Effector CD4-positive, alpha-beta T cell (primary cell): ENCODE measurements around the gene IRF1.
A peak's percentile ranks its signal among the peaks of the same experiment; 100 is the strongest.
"Not testable (repeated sequence)": the region's sequence is repeated elsewhere in the genome, so short reads cannot be mapped to it uniquely, and the experiment has no call there.

Experiments
- DNase-seq: peaks from one replicate; pipeline ENCODE4 v3.0.0-alpha.2; 2020

The IRF1 gene

DNA sequence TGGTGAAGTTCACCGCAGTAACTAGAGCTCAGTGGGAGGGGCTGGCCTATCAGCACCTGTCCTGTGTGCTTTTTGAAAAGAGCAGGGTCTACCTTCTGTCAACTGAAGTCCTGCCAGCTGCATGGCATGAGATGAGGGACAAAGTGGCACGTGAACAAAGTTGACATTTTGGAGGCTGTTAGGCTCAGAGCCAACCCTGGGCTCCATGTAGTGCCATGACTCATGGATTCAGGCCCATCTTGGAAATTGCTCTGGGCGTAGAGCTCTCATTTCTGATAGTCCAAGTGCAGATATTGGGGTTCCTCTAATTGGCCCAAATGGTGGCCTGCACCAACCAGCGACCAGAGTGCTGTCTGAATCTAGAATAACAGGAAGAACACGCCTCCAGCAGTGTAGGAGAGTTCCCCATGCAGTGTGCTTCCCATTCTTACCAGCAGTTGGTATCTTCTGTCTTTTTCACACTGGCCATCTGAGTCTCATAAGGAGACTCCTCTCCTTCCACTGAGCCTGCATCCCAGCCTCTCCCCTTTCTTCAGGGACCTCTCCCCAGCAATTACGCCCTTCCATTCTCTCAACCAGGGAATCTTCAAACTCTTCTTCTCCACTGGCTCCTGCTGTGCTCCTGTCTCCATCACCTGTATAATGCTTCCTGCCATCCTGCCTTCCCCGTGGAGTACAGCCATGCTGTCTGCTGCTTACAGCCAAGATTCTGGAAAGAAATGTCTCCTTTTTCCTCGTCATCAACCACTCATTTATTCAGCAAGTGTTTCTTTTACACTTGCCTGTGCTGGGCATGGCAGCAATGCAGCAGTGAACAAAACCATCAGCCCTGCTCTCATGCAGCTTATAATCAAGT is 30.4 kb downstream of the IRF1 start:
- DNase-seq, result no peak

DNA sequence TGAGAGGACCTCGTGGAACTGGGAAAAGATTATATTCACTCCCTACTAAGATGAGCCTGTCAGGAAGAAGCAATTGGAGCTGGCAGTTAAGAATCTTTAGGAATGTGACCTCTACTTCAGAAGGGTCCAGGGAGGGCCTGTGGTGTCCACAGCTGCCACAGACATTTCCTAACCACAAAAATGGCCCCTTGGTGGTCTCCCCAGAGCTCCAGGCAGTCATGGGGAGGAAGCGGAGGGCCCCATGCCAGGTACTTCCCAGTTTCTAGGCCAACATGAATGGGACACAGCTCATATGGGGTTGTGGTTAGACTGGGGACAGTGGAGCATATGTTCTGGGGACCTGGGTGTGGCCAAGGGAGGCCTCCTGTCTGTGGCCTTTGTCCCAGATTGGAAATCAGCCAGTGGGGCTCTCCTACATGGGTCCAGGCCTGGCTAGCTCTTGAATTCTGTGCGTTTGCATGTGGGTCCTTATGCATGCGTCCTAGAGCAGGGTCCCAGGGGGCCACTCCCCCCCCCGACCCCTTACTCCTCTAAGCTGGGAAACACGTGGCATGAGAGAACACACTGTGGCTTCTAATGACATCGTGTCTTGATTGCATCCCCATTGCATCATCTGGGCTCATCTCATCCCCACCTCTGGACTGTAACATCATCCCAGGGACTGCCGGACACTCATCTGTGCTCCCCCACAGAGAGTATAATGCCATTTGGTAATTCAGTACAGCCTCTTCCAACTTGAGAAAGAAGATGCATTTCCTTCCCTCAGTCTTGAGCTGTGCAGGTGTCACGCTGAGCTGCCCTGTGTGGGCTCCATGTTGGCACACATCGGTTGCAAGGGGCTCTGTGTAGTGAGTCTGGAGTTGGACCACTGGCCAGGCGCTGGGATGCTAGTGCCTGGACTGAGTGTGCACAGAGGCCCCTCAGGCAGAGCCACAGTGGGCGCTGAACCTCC is 31.3 kb downstream of the IRF1 start:
- no peak for DNase-seq

DNA sequence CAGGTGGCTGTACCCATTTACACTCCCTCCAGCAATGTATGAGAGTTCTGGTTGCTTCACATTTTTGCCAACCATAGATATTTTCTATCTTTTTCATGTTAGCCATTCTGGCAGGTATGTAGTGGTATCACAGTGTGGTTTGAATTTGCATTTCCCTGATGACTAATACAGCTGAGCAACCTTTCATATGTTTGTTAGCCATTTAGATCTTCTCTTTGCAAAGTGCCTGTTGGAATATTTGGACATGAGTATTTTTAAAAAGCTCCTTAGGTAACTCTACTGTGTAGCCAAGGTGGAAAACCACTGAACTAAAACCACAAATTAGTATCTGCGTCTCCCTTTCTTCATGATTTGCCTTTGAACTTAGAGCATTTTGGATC is 31.9 kb downstream of the IRF1 start:
- no peak for DNase-seq

DNA sequence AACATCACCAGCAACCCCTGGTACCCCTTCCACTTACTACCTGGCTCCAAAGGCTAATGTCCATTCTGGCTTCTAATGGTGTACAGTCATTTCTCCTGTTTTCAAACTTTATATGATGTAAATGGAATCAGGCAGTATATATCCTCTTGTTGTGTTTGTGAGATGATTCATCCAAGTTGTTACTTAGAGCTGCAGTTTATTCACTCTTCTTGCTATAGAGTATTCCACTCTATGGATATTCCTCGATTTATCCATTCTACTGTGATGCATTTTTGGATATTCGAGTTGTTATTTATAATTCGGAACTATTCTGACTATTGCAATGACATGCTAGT is 32.4 kb downstream of the IRF1 start:
- no peak for DNase-seq

DNA sequence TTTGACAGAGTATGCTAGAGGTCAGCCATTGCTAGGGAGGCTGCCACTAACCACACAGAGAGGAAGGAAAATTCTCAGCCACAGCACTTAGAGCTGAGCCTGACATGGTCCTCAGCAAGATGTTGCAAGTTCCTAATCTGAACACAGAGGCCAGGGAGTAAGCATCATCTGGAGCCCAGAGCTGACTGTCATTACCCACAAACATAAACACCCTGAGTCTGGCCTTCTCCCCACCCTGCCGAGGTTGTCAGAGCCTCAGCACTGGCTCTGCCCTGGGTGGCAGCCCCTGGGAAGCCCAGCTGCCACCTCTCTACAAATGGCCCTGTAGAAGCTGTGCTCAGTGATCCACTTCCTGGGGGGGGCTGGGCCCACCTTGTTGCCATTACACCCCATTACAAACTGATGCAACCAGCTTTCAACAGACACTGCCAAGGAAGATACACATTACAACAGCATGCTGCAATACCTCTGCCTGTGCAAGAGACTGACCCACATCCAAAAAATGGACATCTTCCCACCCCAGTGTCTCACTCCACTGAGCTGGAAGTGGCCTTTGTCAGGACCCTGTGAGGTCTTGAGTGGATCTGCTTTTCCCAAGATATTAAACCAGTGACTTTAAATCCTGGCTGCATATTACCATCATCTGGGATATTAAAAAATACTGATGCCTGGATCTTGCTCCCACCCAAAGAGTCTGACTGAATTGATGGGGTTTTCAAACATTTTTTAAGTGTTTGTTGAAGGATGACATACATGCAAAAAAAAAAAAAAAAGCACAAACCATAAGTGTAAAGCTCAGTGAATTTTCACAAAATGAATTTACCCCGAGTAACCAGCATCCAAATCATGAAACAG is 33.0 kb downstream of the IRF1 start:
- DNase-seq, result no peak

DNA sequence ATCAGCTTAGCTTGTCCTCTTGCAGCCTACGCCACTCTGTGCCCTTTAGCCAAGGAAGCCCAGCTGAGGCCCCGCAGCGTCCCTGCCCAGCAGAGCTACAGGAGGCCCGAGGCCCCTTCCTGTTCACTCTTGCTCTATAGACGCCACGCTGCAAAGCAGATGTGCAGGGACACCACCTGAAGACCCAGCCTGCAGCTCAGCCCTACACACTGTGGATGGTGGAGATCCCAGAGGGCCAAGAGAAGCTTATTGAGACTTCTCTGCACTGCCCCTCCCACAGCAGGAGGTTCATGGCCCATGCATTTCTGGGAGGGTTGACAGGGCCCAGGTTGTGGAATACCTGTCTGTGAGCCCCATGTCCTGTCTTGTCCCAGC is 33.6 kb downstream of the IRF1 start:
- no peak for DNase-seq

DNA sequence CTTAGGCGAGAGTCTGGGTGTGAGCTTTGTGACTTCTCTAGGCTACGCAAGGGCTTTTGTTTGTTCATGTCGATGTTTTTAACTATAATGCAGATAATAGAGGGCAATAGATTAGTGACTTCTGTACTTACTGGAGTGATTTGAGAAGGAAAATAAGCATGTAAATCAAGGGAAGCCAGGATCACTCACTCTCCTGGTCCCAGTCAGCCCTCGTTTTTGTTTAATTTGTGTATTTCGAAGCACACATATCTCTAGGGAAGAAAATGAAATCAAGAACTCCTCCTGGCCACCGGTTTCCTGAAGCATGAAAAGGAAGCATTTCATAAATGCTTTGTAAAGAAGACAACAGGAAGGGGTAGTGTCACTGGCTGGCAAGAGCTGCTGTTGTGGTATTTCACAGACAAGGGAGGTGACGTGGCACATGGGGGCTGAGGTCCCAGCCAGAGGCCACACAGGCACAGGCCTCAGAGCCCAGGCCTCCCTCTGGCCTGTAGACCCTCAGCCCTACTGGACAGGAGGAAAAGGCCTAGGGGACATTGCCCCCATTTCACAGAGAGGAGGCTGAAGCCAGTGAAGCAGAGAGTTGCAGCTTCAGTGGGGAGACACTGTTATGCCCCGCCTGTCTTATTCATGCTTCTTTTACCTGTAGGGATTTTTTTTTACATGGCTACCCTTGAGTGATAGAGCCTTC is 34.1 kb downstream of the IRF1 start:
- peak; percentile 51 for DNase-seq

DNA sequence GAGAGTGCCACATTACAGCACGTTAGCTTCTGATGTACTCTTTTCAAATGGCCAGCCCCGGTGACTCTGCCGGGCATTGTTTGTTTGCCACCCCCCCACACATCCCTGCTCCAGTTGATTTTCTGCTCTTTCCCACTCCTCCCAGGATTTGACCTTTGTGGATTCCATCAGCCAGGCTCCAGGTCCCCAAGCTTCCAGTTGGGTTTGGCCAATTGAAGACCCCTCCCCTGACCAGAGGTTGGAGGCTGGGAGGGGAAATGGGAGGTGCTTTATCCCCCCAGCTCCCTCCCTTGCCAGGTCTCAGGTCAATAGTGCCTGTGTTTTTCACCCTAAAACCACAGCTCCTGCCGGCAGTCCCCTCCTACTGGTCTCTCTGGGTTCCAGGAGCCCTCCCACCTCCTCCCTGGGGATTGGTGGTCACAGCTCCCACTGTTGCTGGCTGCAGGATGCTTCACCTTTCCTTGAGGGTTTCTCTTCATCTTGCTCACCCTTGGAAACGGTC is 34.9 kb downstream of the IRF1 start:
- no peak for DNase-seq

DNA sequence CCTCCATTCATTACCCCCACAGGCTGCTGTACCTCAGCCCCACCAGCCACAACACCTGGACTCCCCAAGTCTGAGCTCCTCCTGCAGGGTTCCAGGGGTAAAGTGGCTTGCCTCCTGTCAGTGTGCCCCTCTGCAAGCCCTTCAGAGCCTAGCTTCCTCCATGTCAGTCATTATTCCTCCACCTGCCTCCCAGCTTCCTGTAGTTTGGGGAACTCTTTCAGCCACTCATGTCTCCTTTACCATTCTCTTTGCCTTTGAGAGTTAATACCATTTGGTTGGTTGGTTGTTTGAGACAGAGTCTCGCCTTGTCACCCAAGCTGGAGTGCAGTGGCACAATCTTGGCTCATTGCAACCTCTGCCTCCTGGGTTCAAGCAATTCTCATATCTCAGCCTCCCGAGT is 36.2 kb downstream of the IRF1 start:
- DNase-seq, result no peak

DNA sequence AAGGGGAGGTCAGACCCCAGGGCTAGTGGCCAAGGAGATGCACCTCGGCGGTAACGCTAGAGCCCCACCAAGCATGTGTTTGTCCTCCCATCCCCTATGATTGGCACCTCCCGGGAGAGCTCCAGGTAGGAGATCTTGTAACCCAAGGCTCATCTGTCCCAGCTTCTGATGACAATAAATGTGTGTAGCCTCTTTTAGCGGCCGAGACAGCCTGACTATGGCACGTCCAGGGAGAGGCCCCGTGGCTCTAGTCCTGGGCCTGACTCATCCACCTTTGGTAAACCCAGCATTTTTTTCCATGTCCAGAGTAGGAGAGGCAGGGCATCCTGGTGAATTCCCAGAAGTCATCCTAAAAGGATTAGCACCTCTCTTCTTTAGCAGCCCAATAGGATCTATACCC is 39.2 kb downstream of the IRF1 start:
- no peak for DNase-seq

DNA sequence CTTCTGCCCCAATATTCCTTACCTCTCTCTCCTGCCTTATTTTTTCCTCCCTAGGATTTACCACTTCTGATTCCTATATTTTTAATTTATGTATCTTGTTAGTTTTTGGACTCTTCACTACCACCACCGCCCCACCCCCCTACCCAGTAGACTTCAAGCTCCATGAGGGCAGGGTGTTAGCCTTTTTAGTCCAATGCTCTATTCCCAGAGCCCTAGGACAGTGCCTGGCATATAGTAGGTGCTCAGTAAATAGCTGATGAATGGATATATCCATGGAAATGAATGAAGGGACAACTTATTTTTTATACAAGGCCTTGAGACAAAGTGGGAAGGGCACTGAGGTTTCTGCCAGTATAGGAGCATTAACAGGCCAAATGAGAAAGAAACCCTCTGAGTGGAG is 41.5 kb downstream of the IRF1 start:
- no peak for DNase-seq

DNA sequence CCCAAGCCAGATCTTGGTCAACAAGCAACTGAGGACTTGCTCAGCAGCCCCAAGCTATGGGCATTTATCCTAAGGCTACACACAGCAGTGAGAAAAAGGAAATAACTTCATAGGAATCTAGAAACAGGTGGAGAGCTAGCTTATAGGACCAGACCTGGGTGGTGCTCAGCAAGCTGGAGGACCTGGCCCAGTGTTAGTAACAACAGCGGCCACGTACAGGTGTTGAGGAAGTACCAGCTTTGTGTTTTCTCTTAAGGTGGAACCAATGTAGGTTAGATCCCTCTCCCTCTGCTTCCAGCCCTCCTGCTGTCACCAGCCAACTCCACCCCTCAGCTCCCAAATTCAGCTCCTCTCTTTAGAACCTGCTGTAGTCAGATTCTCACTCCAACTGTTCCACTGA is 43.4 kb downstream of the IRF1 start:
- no peak for DNase-seq

DNA sequence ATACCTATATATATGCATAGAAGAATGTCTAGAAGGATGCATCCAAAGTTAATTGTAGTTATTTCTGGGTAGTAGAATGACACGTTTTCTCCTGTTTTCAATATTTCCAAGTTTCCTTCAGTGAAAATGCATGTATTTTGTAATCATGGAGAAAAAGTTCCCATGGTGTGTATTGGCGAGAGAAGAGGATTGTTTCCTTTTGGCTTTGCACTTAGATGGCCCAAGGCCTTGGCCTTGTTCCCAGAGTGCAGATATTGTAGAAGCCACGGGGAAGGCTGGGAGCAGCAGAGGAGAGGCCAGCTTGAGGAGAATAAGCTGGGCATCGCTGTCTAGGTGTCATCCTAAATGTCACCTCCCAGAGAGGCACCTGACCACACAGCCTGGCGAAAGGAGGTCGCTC is 44.0 kb downstream of the IRF1 start:
- no peak for DNase-seq

DNA sequence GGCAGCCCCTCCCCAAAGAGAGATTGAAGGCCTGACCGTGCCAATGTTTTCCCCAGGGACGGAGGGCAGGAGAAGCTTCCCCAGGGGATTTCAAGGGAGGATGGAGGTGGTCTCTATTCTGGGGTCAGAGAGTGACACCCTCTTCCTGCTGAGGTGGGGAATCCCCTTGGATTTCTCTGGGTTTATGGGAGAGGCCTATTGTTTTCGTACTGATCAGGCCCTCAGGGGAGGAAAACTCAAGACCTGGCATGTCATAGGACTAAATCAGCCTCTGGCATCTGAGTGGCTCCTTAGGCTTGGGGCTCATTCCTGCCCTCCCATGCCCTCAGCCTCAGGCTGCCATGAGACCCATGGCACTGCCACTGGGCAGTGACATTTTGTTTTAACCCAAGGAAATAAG is 44.6 kb downstream of the IRF1 start:
- DNase-seq, result no peak

DNA sequence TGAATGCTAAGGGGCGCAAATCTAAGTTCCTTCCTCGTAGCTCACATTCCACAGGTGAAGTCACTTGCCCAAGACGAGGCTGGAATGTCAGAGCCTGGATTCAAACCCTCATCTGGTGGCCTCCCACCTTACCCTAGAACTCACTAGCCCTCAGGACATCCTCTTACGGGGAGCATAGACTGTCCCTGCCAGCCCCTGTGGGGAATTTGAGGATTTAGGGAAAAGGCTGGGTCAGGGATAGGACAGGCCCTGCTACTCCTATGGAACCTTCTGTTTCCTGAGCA is 45.0 kb downstream of the IRF1 start:
- no peak for DNase-seq

DNA sequence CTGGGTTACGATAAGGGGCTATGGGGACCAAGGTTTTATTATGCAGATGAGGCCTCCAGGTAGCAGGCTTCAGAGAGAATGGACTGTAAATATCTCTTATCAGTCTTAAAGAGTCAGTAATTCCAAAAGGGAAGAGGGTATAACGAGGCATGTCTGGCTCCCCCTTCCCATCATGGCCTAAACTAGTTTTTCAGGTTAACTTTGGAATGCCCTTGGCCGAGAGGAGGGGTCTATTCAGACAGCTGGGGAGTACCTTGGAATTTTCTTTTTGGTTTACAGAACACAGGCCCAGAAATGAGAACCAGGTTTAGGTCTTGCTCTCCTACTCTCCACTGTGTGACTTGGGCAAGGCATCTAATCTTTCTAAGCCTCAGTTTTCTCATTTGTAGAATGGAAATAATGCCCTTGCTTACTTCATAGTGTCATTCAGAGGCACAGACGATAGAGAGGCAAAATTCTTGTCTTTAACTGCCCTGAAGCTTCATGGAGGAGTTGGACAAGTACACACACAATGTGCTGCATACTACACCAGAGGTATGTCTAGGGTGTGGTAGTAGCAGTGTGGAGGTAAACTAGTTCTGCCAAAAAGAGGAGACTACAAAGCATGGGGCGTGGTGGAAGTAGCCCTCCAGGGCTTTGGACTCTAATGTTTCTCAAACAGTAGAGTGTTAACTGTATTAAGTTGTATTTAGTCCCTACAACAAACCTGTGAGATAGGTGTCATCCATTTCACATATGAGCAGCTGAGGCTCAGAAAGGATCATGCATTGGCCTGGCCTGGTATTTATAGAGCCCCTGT is 45.5 kb downstream of the IRF1 start:
- no peak for DNase-seq

DNA sequence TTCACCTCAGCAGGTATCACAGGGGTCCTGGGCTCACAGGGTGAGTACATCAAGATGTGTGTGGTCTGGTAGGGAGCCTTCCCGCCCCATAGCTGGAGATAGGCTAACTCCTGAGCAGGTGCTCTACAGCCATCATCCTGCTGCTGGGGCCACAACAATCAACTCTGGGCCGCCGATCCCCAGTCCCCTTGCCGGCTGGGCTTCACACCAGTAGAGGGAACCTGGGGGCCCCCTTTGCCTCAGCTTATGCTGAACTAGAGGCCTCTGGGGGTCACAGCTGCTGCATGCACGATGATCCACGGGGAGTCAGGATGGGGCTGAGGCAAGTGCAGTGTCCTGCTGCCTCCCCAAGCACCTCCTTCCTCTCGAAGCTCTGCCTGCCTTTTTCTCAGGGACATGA is 46.5 kb downstream of the IRF1 start:
- DNase-seq, result no peak

DNA sequence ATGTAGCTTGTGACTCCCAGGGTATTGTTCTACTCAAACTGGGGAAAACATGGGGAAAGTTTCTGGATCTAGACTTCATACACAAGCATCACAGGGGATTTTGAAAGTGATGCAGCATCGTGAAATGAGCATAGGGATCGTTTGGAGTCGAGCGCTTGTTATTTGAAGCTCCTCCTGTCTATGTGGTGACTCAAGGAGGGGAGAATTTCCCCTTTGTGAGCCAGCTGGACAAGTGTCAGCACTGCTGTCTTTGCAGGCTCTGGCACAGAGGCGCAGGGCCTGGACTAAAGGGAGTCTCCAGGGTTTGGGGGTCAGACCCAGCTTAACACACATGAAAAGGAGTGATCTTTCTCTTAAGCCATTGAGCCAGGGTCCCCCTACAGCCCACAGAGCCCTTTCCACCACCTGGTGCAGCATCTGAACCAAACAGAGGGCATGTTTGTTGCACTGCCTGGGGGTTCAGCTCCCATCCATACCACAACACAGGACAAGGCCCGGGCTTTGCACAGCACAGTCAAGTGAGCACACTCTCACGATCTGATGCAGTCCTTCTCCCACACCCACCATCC is 51.0 kb downstream of the IRF1 start:
- no peak for DNase-seq

DNA sequence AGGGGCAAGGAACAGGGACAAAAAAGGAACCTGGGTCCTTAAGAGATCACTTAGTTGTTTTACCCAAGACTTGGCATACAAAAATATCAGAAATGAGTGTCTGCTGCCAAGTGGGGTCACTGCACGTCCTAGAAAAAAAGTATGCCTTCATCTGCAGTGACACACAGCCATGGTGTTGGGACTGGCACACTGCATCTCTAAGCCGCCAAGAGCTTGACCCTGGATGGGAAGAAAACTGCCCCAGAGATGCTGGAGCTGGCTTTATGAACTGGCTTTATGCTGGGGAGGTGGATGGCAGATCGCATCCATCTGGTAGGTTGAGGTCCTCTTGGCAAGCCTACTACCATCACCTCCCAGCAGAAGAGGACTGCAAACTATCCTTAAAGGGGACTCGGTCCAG is 51.7 kb downstream of the IRF1 start:
- DNase-seq, result no peak

DNA sequence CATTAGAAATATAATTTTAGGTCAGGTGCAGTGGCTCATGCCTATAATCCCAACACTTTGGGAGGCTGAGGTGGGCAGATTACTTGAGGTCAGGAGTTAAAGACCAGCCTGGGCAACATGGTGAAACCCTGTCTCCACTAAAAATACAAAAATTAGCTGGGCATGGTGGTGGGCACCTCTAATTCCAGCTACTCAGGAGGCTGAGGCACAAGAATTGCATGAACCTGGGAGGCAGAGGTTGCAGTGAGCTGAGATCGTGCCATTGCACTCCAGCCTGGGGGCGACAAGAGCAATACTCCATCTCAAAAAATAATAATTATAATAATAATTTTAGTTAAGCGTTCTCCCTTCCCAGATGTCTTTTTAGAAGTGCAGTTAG is 52.3 kb downstream of the IRF1 start:
- not testable (repeated sequence) for DNase-seq

DNA sequence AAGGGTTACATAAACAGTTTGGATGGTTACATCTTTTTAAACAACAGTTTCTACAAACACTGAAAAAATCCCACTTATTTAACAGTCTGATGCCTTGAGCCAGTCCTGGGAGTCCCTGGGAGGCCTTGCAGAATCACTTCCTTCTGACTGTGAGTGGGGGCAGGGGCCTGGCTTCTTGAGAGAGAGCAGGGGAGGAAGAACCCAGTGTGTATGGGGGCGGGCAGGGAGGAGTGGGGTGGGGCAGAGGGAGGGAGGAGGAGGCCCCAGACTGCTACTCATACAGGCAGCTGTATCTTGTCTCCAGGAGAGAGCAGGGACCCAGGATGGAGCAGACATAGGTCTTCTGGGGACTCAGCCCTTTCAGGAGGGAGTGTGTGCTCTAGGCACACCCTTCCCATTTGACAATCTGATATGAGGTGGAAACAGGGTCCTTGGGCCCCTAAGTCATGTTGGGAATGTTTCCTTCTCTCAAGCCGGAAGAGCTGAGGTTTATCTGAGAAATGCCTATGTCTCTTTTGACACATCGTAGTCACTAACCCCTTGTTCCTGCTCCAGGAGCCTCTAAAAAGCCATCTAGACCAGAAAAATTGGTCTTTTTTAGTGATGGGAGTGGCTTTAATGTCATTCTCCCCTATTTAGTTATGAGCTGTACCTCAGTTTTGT is 52.8 kb downstream of the IRF1 start:
- peak; percentile 45 for DNase-seq
